GM19468 (cell line): Measurements from ENCODE around the gene RNLS.

ENCODE experiments used
- ATAC-seq: cut with Tn5 transposase; IDR thresholded peaks from one replicate; pipeline ENCODE4 v1.9.1; 2021; ENCODE audit warnings: mild to moderate bottlenecking, moderate library complexity, moderate number of reproducible peaks; ENCODE audit not compliant: unreplicated experiment; ENCODE audit errors: extremely low read depth

Gene RNLS

GRCh38 chr10:88582806-88583583 is at the start of gene RNLS:
Gene RNLS, minus strand, starts transcription at chr10:88583318.
- peak; percentile 38 for ATAC-seq

GRCh38 chr10:88624840-88625239 is 41.7 kb upstream of the RNLS start:
- no peak for ATAC-seq

- ATAC-seq: no peak
Observed at GRCh38 chr10:88623835-88624234, 40.7 kb upstream of the RNLS start.

GRCh38 chr10:88620441-88620840 is 37.3 kb upstream of the RNLS start:
- ATAC-seq: no peak

- no peak for ATAC-seq
Observed at GRCh38 chr10:88618496-88618895, 35.4 kb upstream of the RNLS start.

GRCh38 chr10:88617772-88618300 is 34.7 kb upstream of the RNLS start:
- ATAC-seq: no peak

- ATAC-seq: no peak
Observed at GRCh38 chr10:88616250-88616977, 33.3 kb upstream of the RNLS start.

GRCh38 chr10:88608780-88609179 is 25.7 kb upstream of the RNLS start:
- no peak for ATAC-seq

GRCh38 chr10:88608052-88608732 is 25.1 kb upstream of the RNLS start:
- no peak for ATAC-seq

- peak; percentile 56 for ATAC-seq
Observed at GRCh38 chr10:88598055-88598454, 14.9 kb upstream of the RNLS start.

- no peak for ATAC-seq
Observed at GRCh38 chr10:88594482-88594881, 11.4 kb upstream of the RNLS start.

- ATAC-seq: no peak
Observed at GRCh38 chr10:88592906-88593305, 9.8 kb upstream of the RNLS start.

GRCh38 chr10:88592381-88592780 is 9.3 kb upstream of the RNLS start:
- no peak for ATAC-seq

- ATAC-seq: no peak
Observed at GRCh38 chr10:88586462-88586861, 3.3 kb upstream of the RNLS start, which contains the start of gene LIPJ. Gene LIPJ, plus strand, starts transcription at chr10:88586762. Its CDS starts 3,926 bp downstream, at chr10:88590688.

- no peak for ATAC-seq
Observed at GRCh38 chr10:88583584-88583957, 453 bp upstream of the RNLS start.

- no peak for ATAC-seq
Observed at GRCh38 chr10:88582411-88582805, 710 bp downstream of the RNLS start.

- ATAC-seq: no peak
Observed at GRCh38 chr10:88565072-88565471, 18.0 kb downstream of the RNLS start.

- no peak for ATAC-seq
Observed at GRCh38 chr10:88562152-88562551, 21.0 kb downstream of the RNLS start.

GRCh38 chr10:88557658-88558057 is 25.5 kb downstream of the RNLS start:
- ATAC-seq: no peak

GRCh38 chr10:88557256-88557655 is 25.9 kb downstream of the RNLS start:
- ATAC-seq: no peak
